Gastroesophageal sphincter (tissue), 3 donors: ENCODE measurements around the gene TESK2.

Source experiments
- EP300 ChIP-seq: sonication (generic); formaldehyde crosslinking; IDR thresholded peaks from one replicate; pipeline ENCODE4 v1.6.1; 2017; ENCODE audit warnings: antibody characterized with exemption, mild to moderate bottlenecking
- POLR2A ChIP-seq, 2 donors: fragments of 450-650 bp; IDR thresholded peaks; one replicate each; pipeline ENCODE4 v1.6.1; 2017; ENCODE audit warnings: antibody characterized with exemption in 2 of 2, mild to moderate bottlenecking in 2 of 2, moderate library complexity in 1 of 2
- POLR2AphosphoS5 ChIP-seq: sonication (generic); formaldehyde crosslinking; IDR thresholded peaks from one replicate; pipeline ENCODE4 v1.6.1; 2017; ENCODE audit warnings: antibody characterized with exemption
- TF ChIP-seq, protein P1 (sequence below), 4 experiments: fragments of 200-600 bp in 2 of 4; fragments of 450-650 bp in 2 of 4; sonication (generic) in 1 of 4; IDR thresholded peaks; one replicate each; pipeline ENCODE4 v1.5.1; 2017 to 2019; ENCODE audit warnings: antibody characterized with exemption in 4 of 4, mild to moderate bottlenecking in 2 of 4, moderate library complexity in 2 of 4

DNA sequence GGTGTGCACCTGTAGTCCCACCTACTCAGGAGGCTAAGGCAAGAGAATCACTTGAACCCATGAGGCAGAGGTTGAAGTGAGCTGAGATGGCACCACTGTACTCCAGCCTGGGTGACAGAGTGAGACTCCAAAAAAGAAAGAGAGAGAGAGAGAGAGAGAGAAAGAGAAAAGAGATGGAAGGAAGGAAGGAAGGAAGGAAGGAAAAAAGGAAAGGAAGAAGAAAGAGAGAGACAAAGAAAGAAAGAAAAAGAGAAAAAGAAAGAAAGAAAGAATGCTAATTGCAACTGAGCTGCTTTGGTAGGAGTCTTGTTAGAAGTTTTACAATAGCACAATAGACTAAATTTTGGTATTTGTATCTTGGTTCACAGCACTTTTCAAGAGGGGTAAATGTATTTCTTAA, 25.7 kb downstream of the TESK2 start:
- TF ChIP-seq, protein P1, sequence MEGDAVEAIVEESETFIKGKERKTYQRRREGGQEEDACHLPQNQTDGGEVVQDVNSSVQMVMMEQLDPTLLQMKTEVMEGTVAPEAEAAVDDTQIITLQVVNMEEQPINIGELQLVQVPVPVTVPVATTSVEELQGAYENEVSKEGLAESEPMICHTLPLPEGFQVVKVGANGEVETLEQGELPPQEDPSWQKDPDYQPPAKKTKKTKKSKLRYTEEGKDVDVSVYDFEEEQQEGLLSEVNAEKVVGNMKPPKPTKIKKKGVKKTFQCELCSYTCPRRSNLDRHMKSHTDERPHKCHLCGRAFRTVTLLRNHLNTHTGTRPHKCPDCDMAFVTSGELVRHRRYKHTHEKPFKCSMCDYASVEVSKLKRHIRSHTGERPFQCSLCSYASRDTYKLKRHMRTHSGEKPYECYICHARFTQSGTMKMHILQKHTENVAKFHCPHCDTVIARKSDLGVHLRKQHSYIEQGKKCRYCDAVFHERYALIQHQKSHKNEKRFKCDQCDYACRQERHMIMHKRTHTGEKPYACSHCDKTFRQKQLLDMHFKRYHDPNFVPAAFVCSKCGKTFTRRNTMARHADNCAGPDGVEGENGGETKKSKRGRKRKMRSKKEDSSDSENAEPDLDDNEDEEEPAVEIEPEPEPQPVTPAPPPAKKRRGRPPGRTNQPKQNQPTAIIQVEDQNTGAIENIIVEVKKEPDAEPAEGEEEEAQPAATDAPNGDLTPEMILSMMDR (IDR thresholded peaks at IDR 0.05), result no peak
- TF ChIP-seq POLR2AphosphoS5 (no peak), EP300 (no peak), POLR2A (IDR thresholded peaks at IDR 0.05) (no peak)
